Naive B cell (primary cell): ENCODE measurements around the gene CDC25A. TPM values are rescaled to one million over a fixed set of nuclear protein-coding genes. Genes with fewer than 3 reads are reported as not detected.

Experiments used
- ATAC-seq, 2 donors: fragments of 150-1000 bp; cut with Tn5 transposase; 2 replicates each; pipeline ENCODE4 v1.10.0; 2021; ENCODE audit warnings: low read depth in 2 of 2, mild to moderate bottlenecking in 2 of 2, moderate library complexity in 2 of 2
- DNase-seq: peaks from one replicate; pipeline ENCODE4 v3.0.0; 2022
- H3K27ac Mint-ChIP-seq, 6 donors: one replicate each; pipeline ENCODE4 v1.8.0; 2020 to 2022; ENCODE audit warnings: mild to moderate bottlenecking in 6 of 6, mixed read lengths in 6 of 6, moderate library complexity in 5 of 6, inconsistent platforms in 2 of 6
- H3K27me3 Mint-ChIP-seq, 3 donors: one replicate each; pipeline ENCODE4 v1.8.0; 2021 to 2022; ENCODE audit warnings: mixed read lengths in 3 of 3, mild to moderate bottlenecking in 1 of 3
- H3K36me3 Mint-ChIP-seq, 2 donors: one replicate each; pipeline ENCODE4 v1.8.0; 2020 to 2022; ENCODE audit warnings: mixed read lengths in 2 of 2, inconsistent platforms in 1 of 2, mild to moderate bottlenecking in 1 of 2
- H3K4me1 Mint-ChIP-seq, 3 donors: one replicate each; pipeline ENCODE4 v1.8.0; 2020 to 2022; ENCODE audit warnings: mixed read lengths in 3 of 3, inconsistent platforms in 1 of 3, mild to moderate bottlenecking in 1 of 3, moderate library complexity in 1 of 3
- H3K4me3 Mint-ChIP-seq, 8 donors: one replicate each; pipeline ENCODE4 v1.8.0; 2020 to 2022; ENCODE audit warnings: mild to moderate bottlenecking in 8 of 8, mixed read lengths in 8 of 8, moderate library complexity in 8 of 8, inconsistent platforms in 2 of 8
- H3K9me3 Mint-ChIP-seq, 7 donors: one replicate each; pipeline ENCODE4 v1.8.0; 2020 to 2022; ENCODE audit warnings: mixed read lengths in 7 of 7, mild to moderate bottlenecking in 5 of 7, inconsistent platforms in 2 of 7, moderate library complexity in 1 of 7
- polyA plus RNA-seq, 6 donors: library from polyadenylated mRNA; unstranded; fragments of 300-500 nt; fragmentation: Illumina TruSeq; gene quantifications; one replicate each; pipeline ENCODE4 v1.2.3, GENCODE V29; 2021; ENCODE audit warnings: low read depth in 6 of 6

The CDC25A gene
- polyA plus RNA-seq: not detected

GRCh38 chr3:48188266-48189201 is at the start of gene CDC25A:
TSS of gene CDC25A (minus strand) at chr3:48188417. CDS start at chr3:48187947, 470 bp downstream.
- Mint-ChIP-seq H3K36me3 (peaks cover 0 to 8% of the 10 kb centered on the region in 2 donors), H3K9me3 (no peaks in the 10 kb centered on the region), H3K27ac (peak within 1 kb of the TSS in 5 of 6 donors; percentile 47 to 96 (median 72))

GRCh38 chr3:48236531-48236930 is 48.3 kb upstream of the CDC25A start:
- Mint-ChIP-seq H3K27me3 (no peaks in the 10 kb centered on the region), H3K36me3 (no peaks in the 10 kb centered on the region), H3K9me3 (no peaks in the 10 kb centered on the region), H3K27ac (no peak overlapping the region), H3K4me1 (peaks cover 12 to 26% (median 23%) of the 10 kb centered on the region in 3 donors), H3K4me3 (no peak overlapping the region)
- ATAC-seq (no peak), DNase-seq (no peak)

More at GRCh38 chr3:48188266-48189201, at the start of gene CDC25A:
- Mint-ChIP-seq H3K4me3 (peak within 1 kb of the TSS; percentile 91 to 97 (median 96)), H3K27me3 (peaks cover 12 to 14% (median 12%) of the 10 kb centered on the region in 3 donors), H3K4me1 (peaks cover 13 to 18% (median 14%) of the 10 kb centered on the region in 3 donors)
- peak; percentile 99 for ATAC-seq
- peak; percentile 93 for DNase-seq

DNA sequence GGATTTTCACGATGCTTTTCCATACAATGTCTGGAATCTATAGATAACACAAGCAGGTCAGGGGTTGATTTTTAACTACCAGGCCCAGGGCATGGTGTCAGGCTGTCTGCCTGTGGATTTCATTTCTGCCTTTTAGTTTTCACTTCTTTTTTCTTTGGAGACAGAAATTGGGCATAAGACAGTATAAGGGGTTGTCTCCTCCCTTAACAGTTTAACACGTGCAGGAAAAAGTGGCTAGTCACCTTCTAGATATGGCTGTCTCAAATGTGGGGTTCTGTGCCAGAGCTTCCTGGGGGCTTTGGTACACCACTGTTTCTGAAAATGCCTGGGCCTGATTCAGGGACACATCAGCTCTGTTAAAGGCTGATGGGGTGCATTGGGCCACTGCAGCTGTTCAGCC is 45.3 kb upstream of the CDC25A start:
- ATAC-seq (no peak), DNase-seq (no peak)
- no peaks in the 10 kb centered on the region for H3K27me3 Mint-ChIP-seq
- H3K27ac Mint-ChIP-seq: peak overlapping the region in 1 of 6 donors; percentile 49
- no peak overlapping the region for H3K4me3 Mint-ChIP-seq
- H3K4me1 Mint-ChIP-seq: peaks cover 7 to 19% (median 12%) of the 10 kb centered on the region in 3 donors
- H3K9me3 Mint-ChIP-seq: no peaks in the 10 kb centered on the region
- H3K36me3 Mint-ChIP-seq: no peaks in the 10 kb centered on the region

- no peaks in the 10 kb centered on the region for H3K27me3 Mint-ChIP-seq
- peak; percentile 98 to 99 for ATAC-seq
These were observed 44.5 kb upstream of the CDC25A start for GRCh38 chr3:48232734-48233133.

DNA sequence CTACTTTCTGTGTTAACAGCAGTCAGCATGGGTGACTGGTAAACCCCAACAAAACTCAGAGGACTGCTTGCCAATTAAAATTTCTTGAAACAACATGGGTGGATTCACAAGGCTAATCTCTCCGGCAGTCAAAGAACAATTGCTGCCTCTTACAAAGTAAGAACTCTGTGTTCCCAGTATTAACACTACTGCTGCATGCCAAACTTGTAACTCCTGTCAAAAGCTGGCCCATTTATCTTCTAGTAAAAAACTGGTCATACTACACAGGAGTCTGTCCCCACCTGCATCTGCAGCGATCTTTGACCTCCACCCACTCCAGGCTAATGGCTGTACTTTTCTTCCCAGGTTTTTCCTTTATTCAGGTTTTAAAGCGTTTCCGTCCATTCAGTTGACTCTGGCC is 44.0 kb upstream of the CDC25A start:
- H3K9me3 Mint-ChIP-seq: no peaks in the 10 kb centered on the region
- peaks cover 9 to 29% (median 15%) of the 10 kb centered on the region in 3 donors for H3K4me1 Mint-ChIP-seq
- no peak for ATAC-seq
- DNase-seq: no peak
- H3K4me3 Mint-ChIP-seq: no peak overlapping the region
- H3K36me3 Mint-ChIP-seq: no peaks in the 10 kb centered on the region
- H3K27me3 Mint-ChIP-seq: no peaks in the 10 kb centered on the region
- peak overlapping the region in 1 of 6 donors; percentile 5 for H3K27ac Mint-ChIP-seq

More at GRCh38 chr3:48232734-48233133, 44.5 kb upstream of the CDC25A start:
- peak; percentile 50 for DNase-seq
- H3K4me1 Mint-ChIP-seq: peaks cover 7 to 24% (median 12%) of the 10 kb centered on the region in 3 donors
- peak overlapping the region in 1 of 6 donors; percentile 5 for H3K27ac Mint-ChIP-seq
- peak overlapping the region in 2 of 8 donors; percentile 9 to 57 for H3K4me3 Mint-ChIP-seq
- no peaks in the 10 kb centered on the region for H3K36me3 Mint-ChIP-seq
- no peaks in the 10 kb centered on the region for H3K9me3 Mint-ChIP-seq

DNA sequence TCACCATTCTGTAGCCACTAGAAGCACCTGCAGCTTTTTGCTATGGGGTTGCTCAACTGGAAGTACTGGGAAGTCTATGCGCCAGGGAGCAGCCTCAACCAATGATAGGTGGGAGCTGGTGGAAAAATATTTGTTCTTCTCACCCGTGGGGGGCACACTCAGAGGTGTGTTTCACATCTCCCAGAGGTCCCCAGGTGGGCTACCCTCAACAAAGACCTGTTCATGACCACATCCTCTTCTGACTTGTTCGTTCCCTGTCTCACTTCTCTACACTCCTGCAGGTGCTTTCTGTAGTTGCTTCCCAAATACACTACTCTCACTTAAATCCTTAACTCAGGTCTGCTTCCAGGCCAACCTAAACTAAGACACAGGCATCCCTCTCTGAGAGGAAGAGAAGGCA is 38.7 kb upstream of the CDC25A start:
- Mint-ChIP-seq H3K27me3 (no peaks in the 10 kb centered on the region), H3K27ac (peak overlapping the region in 4 of 6 donors; percentile 40 to 94 (median 76)), H3K4me1 (peaks cover 35 to 65% (median 50%) of the 10 kb centered on the region in 3 donors), H3K9me3 (no peaks in the 10 kb centered on the region), H3K36me3 (no peaks in the 10 kb centered on the region), H3K4me3 (peak overlapping the region in 6 of 8 donors; percentile 5 to 71 (median 22))
- peak; percentile 54 to 59 for ATAC-seq
- peak; percentile 15 for DNase-seq

- Mint-ChIP-seq H3K4me1 (peaks cover 43 to 74% (median 59%) of the 10 kb centered on the region in 3 donors), H3K9me3 (no peaks in the 10 kb centered on the region), H3K27ac (peak overlapping the region in 4 of 6 donors; percentile 27 to 82 (median 64)), H3K4me3 (peak overlapping the region in 3 of 8 donors; percentile 25 to 66 (median 52)), H3K27me3 (no peaks in the 10 kb centered on the region), H3K36me3 (no peaks in the 10 kb centered on the region)
- DNase-seq (no peak), ATAC-seq (no peak)
These were observed 37.4 kb upstream of the CDC25A start for GRCh38 chr3:48225587-48225986.

- H3K4me3 Mint-ChIP-seq: peak within 1 kb of the TSS; percentile 37 to 86 (median 60)
- H3K27ac Mint-ChIP-seq: peak within 1 kb of the TSS; percentile 57 to 96 (median 89)
- no peaks in the 10 kb centered on the region for H3K9me3 Mint-ChIP-seq
- DNase-seq (peak; percentile 29), ATAC-seq (peak; percentile 77)
- peaks cover 47 to 73% (median 59%) of the 10 kb centered on the region in 3 donors for H3K4me1 Mint-ChIP-seq
- no peaks in the 10 kb centered on the region for H3K36me3 Mint-ChIP-seq
- no peaks in the 10 kb centered on the region for H3K27me3 Mint-ChIP-seq
These were observed 34.6 kb upstream of the CDC25A start, which contains the start of gene CAMP for GRCh38 chr3:48222616-48223513. TSS of gene CAMP (plus strand) at chr3:48223495. CDS start at chr3:48223512, 17 bp downstream.

- H3K4me1 Mint-ChIP-seq: peaks cover 37 to 55% (median 44%) of the 10 kb centered on the region in 3 donors
- H3K27ac Mint-ChIP-seq: peak overlapping the region in 1 of 6 donors; percentile 84
- no peaks in the 10 kb centered on the region for H3K36me3 Mint-ChIP-seq
- H3K9me3 Mint-ChIP-seq: no peaks in the 10 kb centered on the region
- H3K4me3 Mint-ChIP-seq: peak overlapping the region in 1 of 8 donors; percentile 35
- no peak for DNase-seq
- ATAC-seq: no peak
- H3K27me3 Mint-ChIP-seq: no peaks in the 10 kb centered on the region
These were observed 32.5 kb upstream of the CDC25A start for GRCh38 chr3:48220746-48221145.

- ATAC-seq (no peak), DNase-seq (no peak)
- no peaks in the 10 kb centered on the region for H3K27me3 Mint-ChIP-seq
- H3K36me3 Mint-ChIP-seq: no peaks in the 10 kb centered on the region
- peaks cover 35 to 44% (median 37%) of the 10 kb centered on the region in 3 donors for H3K4me1 Mint-ChIP-seq
- no peak overlapping the region for H3K4me3 Mint-ChIP-seq
- H3K9me3 Mint-ChIP-seq: no peaks in the 10 kb centered on the region
- peak overlapping the region in 1 of 6 donors; percentile 65 for H3K27ac Mint-ChIP-seq
These were observed 31.3 kb upstream of the CDC25A start for GRCh38 chr3:48219543-48219942.

GRCh38 chr3:48218537-48218936 is 30.3 kb upstream of the CDC25A start:
- no peaks in the 10 kb centered on the region for H3K36me3 Mint-ChIP-seq

DNA sequence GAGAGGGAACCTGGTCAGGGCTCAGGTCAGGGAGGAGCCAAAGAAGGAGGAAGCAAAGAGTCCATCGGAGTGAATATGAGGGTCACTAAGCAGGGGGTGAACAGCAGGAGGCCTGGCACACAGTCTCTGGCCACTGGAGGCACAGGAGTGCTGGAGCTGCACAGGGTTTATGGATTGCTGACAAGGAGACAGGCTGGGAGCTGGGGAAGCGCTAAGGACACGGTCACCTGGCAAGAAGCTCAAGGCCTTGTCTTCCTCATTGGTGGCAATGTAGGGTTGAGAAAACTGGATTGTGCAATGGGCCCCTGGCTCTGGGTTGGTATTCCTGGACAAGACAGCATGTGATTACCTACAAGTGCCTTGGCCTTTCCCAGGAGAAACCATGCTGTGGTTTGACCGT is 29.2 kb upstream of the CDC25A start:
- no peak for ATAC-seq
- DNase-seq: no peak
- Mint-ChIP-seq H3K9me3 (no peaks in the 10 kb centered on the region), H3K36me3 (no peaks in the 10 kb centered on the region), H3K4me3 (peak overlapping the region in 1 of 8 donors; percentile 33), H3K4me1 (peaks cover 14 to 23% (median 18%) of the 10 kb centered on the region in 3 donors), H3K27me3 (no peaks in the 10 kb centered on the region), H3K27ac (no peak overlapping the region)

More at GRCh38 chr3:48218537-48218936, 30.3 kb upstream of the CDC25A start:
- Mint-ChIP-seq H3K27ac (no peak overlapping the region), H3K4me1 (peaks cover 25 to 34% (median 27%) of the 10 kb centered on the region in 3 donors), H3K4me3 (no peak overlapping the region), H3K27me3 (no peaks in the 10 kb centered on the region), H3K9me3 (no peaks in the 10 kb centered on the region)
- ATAC-seq (no peak), DNase-seq (no peak)

DNA sequence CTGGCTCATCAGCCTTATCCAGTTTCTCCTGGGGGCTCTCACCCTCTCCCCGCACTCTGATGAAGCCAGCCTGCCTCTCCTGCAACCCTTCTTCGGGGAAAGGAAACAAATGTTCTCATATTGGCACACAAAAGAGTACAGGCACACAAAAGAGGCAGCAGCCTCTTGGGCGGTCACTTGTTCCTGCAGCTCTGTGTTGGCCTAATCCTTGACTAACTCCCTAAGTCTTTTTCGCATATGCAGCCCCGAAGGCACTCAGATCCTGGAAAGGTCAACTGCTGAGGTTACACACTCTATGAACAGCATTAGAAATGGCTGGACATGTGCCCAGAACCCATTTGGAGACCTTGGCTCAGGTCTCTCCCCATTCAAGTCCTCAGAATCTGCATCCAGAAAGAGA is 27.7 kb upstream of the CDC25A start:
- H3K36me3 Mint-ChIP-seq: no peaks in the 10 kb centered on the region
- ATAC-seq: no peak
- H3K27me3 Mint-ChIP-seq: no peaks in the 10 kb centered on the region
- no peaks in the 10 kb centered on the region for H3K9me3 Mint-ChIP-seq
- DNase-seq: no peak
- peaks cover 0 to 9% (median 4%) of the 10 kb centered on the region in 3 donors for H3K4me1 Mint-ChIP-seq
- H3K4me3 Mint-ChIP-seq: peak overlapping the region in 1 of 8 donors; percentile 59
- H3K27ac Mint-ChIP-seq: no peak overlapping the region
